ENCODE measurements around the gene ARHGAP15. TPM values are rescaled to one million over a fixed set of nuclear protein-coding genes. Genes with fewer than 3 reads are reported as not detected.

ARHGAP15 gene
- total RNA-seq, 2 donors from 2014 or later, result 2.6 to 6.9 TPM

- H3K36me3 ChIP-seq, result no peaks in the 10 kb centered on the region
- no peak overlapping the region for H3K4me3 ChIP-seq
- no peak for DNase-seq (ENCODE audit: low spot score)
- H3K4me1 ChIP-seq, result no peaks in the 10 kb centered on the region
- no peak overlapping the region for H3K27ac ChIP-seq
- H3K27me3 ChIP-seq, result no peaks in the 10 kb centered on the region
- TF ChIP-seq CTCF (IDR thresholded peaks at IDR 0.05), result no peak
- no peaks in the 10 kb centered on the region for H3K9me3 ChIP-seq
Measured at GRCh38 chr2:143545949-143546255, 416.7 kb downstream of the ARHGAP15 start.

GRCh38 chr2:143548032-143548431, 418.8 kb downstream of the ARHGAP15 start:
- Histone ChIP-seq H3K27ac (no peak overlapping the region), H3K36me3 (no peaks in the 10 kb centered on the region), H3K4me3 (no peak overlapping the region), H3K4me1 (no peaks in the 10 kb centered on the region), H3K9me3 (no peaks in the 10 kb centered on the region), H3K27me3 (no peaks in the 10 kb centered on the region)
- DNase-seq (ENCODE audit: low spot score), result no peak
- no peak for TF ChIP-seq CTCF (IDR thresholded peaks at IDR 0.05)

DNA sequence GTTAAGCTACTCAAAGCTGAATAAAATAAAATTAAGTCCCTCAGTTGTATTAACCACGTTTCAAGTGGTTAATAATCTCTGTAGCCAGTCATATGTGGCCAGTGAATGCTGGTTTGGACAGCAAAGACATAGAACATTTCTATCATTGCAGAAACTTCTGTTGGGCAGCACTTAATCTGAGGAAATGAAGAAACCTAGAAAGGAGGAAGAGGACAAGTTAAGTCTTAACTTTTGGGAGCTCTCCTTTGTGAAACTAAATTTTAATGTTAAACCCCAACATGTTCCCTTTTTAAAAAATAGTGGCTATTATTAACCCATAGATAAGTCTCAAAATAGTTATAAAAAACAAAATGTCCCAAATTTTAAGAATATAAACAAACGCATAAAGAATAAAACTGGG, 421.3 kb downstream of the ARHGAP15 start:
- Histone ChIP-seq H3K27ac (no peak overlapping the region), H3K27me3 (no peaks in the 10 kb centered on the region), H3K9me3 (no peaks in the 10 kb centered on the region), H3K4me3 (no peak overlapping the region), H3K4me1 (no peaks in the 10 kb centered on the region), H3K36me3 (no peaks in the 10 kb centered on the region)
- DNase-seq (ENCODE audit: low spot score), result no peak
- TF ChIP-seq CTCF (IDR thresholded peaks at IDR 0.05), result no peak

- no peaks in the 10 kb centered on the region for H3K27me3 ChIP-seq
- DNase-seq (ENCODE audit: low spot score), result no peak
- H3K9me3 ChIP-seq, result no peaks in the 10 kb centered on the region
- no peak overlapping the region for H3K27ac ChIP-seq
- H3K4me1 ChIP-seq, result no peaks in the 10 kb centered on the region
- H3K36me3 ChIP-seq, result no peaks in the 10 kb centered on the region
- H3K4me3 ChIP-seq, result no peak overlapping the region
- no peak for TF ChIP-seq CTCF (IDR thresholded peaks at IDR 0.05)
Measured at GRCh38 chr2:143551971-143552650, 422.9 kb downstream of the ARHGAP15 start.

DNA sequence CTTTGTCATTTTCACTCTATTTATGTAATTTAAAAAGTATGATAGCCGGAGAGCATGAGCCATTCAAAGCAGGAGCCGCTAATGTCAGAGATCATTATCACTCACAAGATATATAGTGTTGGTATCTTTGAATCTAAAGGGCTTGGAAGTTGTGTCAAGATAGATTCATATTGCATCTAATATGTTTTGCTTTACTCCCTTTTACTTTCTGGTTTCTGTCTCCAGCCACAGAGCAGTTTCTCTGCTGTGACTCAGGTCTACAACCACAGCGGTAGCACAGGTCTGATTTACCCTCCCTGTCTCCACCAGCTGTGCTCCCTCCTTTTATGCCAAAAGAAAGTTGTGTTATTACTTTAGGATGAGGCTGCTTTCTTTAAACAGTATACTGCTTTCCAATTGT, 424.0 kb downstream of the ARHGAP15 start:
- Histone ChIP-seq H3K4me3 (no peak overlapping the region), H3K36me3 (no peaks in the 10 kb centered on the region), H3K27ac (no peak overlapping the region), H3K4me1 (no peaks in the 10 kb centered on the region), H3K27me3 (no peaks in the 10 kb centered on the region), H3K9me3 (no peaks in the 10 kb centered on the region)
- no peak for DNase-seq (ENCODE audit: low spot score)
- no peak for TF ChIP-seq CTCF (IDR thresholded peaks at IDR 0.05)

DNA sequence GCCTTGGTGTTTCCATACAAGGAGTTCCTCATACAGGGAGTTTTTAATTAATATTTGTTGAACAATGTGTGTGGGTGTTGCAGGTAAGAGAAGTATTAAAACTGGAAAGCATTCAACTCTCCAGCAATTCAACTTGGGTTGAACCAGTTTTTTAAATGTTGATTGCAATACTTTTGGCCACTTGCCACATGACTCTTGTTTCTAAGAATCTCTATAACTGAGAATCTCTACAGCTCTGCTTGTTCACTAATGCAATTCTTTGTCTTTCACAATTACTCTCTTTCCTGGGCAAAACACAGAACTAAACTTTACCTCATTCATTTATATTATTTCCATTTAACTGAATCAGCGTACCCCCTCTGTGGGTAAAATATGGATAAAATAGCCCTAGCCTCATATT, 429.4 kb downstream of the ARHGAP15 start:
- Histone ChIP-seq H3K27me3 (no peaks in the 10 kb centered on the region), H3K4me1 (no peaks in the 10 kb centered on the region), H3K9me3 (no peaks in the 10 kb centered on the region), H3K4me3 (no peak overlapping the region), H3K27ac (no peak overlapping the region), H3K36me3 (no peaks in the 10 kb centered on the region)
- DNase-seq (ENCODE audit: low spot score), result no peak
- TF ChIP-seq CTCF (IDR thresholded peaks at IDR 0.05), result no peak

Data from right atrium auricular region (tissue), 2 donors.